ENCODE results near the gene AKAP8.
"Not testable (repeated sequence)": the region's sequence is repeated elsewhere in the genome, so short reads cannot be mapped to it uniquely, and the experiment has no call there.

AKAP8 gene

GRCh38 chr19:15399635-15400034 lies 20.0 kb upstream of the AKAP8 start:
- ChIA-PET POLR2A (no interaction called here), CTCF (interaction anchor here (1.6 kb wide), 1 partner anchor 19 kb away, joined by 4 read pairs; the partner anchor contains the start of gene AKAP8L)
- DNase-seq (ENCODE audit: extremely low spot score): no peak
- no peak for TF ChIP-seq CTCF (IDR thresholded peaks at IDR 0.05; ENCODE audit: control extremely low read depth, extremely low read depth, low read depth, missing control alignments)

- TF ChIP-seq CTCF (IDR thresholded peaks at IDR 0.05; ENCODE audit: control extremely low read depth, extremely low read depth, low read depth, missing control alignments): no peak
- peak; percentile 14 for DNase-seq (ENCODE audit: extremely low spot score)
- POLR2A ChIA-PET: no interaction called here
- CTCF ChIA-PET: interaction anchor here (1.6 kb wide), 1 partner anchor 19 kb away, joined by 4 read pairs; the partner anchor contains the start of gene AKAP8L
Measured at GRCh38 chr19:15399234-15399515, 19.6 kb upstream of the AKAP8 start.

GRCh38 chr19:15398501-15399233 lies 19.1 kb upstream of the AKAP8 start:
- ChIA-PET POLR2A (interaction anchor here (0.6 kb wide), 1 partner anchor 47 kb away, joined by 8 read pairs; no protein-coding TSS in a partner anchor), CTCF (interaction anchor here (1.6 kb wide), 1 partner anchor 20 kb away, joined by 4 read pairs; the partner anchor contains the start of gene AKAP8L)
- no peak for TF ChIP-seq CTCF (IDR thresholded peaks at IDR 0.05; ENCODE audit: control extremely low read depth, extremely low read depth, low read depth, missing control alignments)
- peak; percentile 8 for DNase-seq (ENCODE audit: extremely low spot score)

- TF ChIP-seq CTCF (IDR thresholded peaks at IDR 0.05; ENCODE audit: control extremely low read depth, extremely low read depth, low read depth, missing control alignments): no peak
- no peak for DNase-seq (ENCODE audit: extremely low spot score)
- CTCF ChIA-PET: interaction anchor here (1.0 to 1.1 kb wide), 2 partner anchors 18 to 158 kb away, joined by 3 read pairs; no protein-coding TSS in a partner anchor
- POLR2A ChIA-PET: interaction anchor here (0.6 kb wide), 1 partner anchor 46 kb away, joined by 8 read pairs; no protein-coding TSS in a partner anchor
Measured at GRCh38 chr19:15397782-15398181, 18.2 kb upstream of the AKAP8 start.

GRCh38 chr19:15397236-15397635 lies 17.6 kb upstream of the AKAP8 start:
- peak; percentile 4 for DNase-seq (ENCODE audit: extremely low spot score)
- TF ChIP-seq CTCF (IDR thresholded peaks at IDR 0.05; ENCODE audit: control extremely low read depth, extremely low read depth, low read depth, missing control alignments): no peak
- CTCF ChIA-PET: interaction anchor here (1.0 to 1.2 kb wide), 3 partner anchors 10 to 158 kb away, joined by 3 to 4 read pairs (median 3); no protein-coding TSS in a partner anchor
- POLR2A ChIA-PET: no interaction called here

GRCh38 chr19:15396436-15396835 lies 16.8 kb upstream of the AKAP8 start:
- POLR2A ChIA-PET: interaction anchor here (0.6 kb wide), 1 partner anchor 16 kb away, joined by 7 read pairs; no protein-coding TSS in a partner anchor
- peak; percentile 14 for DNase-seq (ENCODE audit: extremely low spot score)
- CTCF ChIA-PET: interaction anchor here (0.6 to 1.2 kb wide), 2 partner anchors 10 to 98 kb away, joined by 3 to 4 read pairs; no protein-coding TSS in a partner anchor
- no peak for TF ChIP-seq CTCF (IDR thresholded peaks at IDR 0.05; ENCODE audit: control extremely low read depth, extremely low read depth, low read depth, missing control alignments)

GRCh38 chr19:15395251-15395650 lies 15.7 kb upstream of the AKAP8 start:
- POLR2A ChIA-PET; DNase-seq (ENCODE audit: extremely low spot score): not testable (repeated sequence)
- CTCF ChIA-PET: interaction anchor here (1.4 kb wide), 1 partner anchor 24 kb away, joined by 3 read pairs; no protein-coding TSS in a partner anchor
